ENCODE measurements around the gene C1orf87. TPM values are rescaled to one million over a fixed set of nuclear protein-coding genes. Genes with fewer than 3 reads are reported as not detected.

C1orf87 gene
- total RNA-seq, 4 donors from 2014 or later = 0.40 TPM; not detected in 3

- peaks cover 0 to 5% of the 10 kb centered on the region in 2 donors for H3K9me3 ChIP-seq
- H3K27ac ChIP-seq = no peak overlapping the region
- TF ChIP-seq POLR2AphosphoS5 (IDR thresholded peaks at IDR 0.05) (no peak), POLR2A (IDR thresholded peaks at IDR 0.05) (no peak), EP300 (IDR thresholded peaks at IDR 0.05; ENCODE audit: low read depth) (no peak), CTCF (IDR thresholded peaks at IDR 0.05) (no peak)
- H3K27me3 ChIP-seq = no peaks in the 10 kb centered on the region
- no peak for DNase-seq
- no peaks in the 10 kb centered on the region for H3K4me1 ChIP-seq
- intact Hi-C loops (cut with DNase I; ENCODE audit: low total_unique reads) = no loop called here
- H3K4me3 ChIP-seq = no peak overlapping the region
- in situ Hi-C loops (cut with MboI; ENCODE audit: low pct_ligation_motif_present in 1 of 4, low pct_unique_long_range_greater_than_20kb in 1 of 4, low sequenced_read_pairs in 3 of 4) = no loop called here
- H3K36me3 ChIP-seq = no peaks in the 10 kb centered on the region
Observed at GRCh38 chr1:60044881-60045280, 28.7 kb downstream of the C1orf87 start.

GRCh38 chr1:60041783-60042182, 31.8 kb downstream of the C1orf87 start:
- TF ChIP-seq CTCF (IDR thresholded peaks at IDR 0.05) (no peak), POLR2AphosphoS5 (IDR thresholded peaks at IDR 0.05) (no peak), EP300 (IDR thresholded peaks at IDR 0.05; ENCODE audit: low read depth) (no peak), POLR2A (IDR thresholded peaks at IDR 0.05) (no peak)
- Histone ChIP-seq H3K4me1 (peaks cover 0 to 3% (median 0%) of the 10 kb centered on the region in 4 donors), H3K27ac (no peak overlapping the region), H3K27me3 (no peaks in the 10 kb centered on the region), H3K36me3 (no peaks in the 10 kb centered on the region), H3K4me3 (no peak overlapping the region), H3K9me3 (no peaks in the 10 kb centered on the region)
- intact Hi-C loops (cut with DNase I; ENCODE audit: low total_unique reads) = no loop called here
- WGBS, 2 donors (ENCODE audit: low coverage in 1 of 2) = 75 to 82% methylated on average over 2 of the region's 2 CpGs
- DNase-seq = no peak
- in situ Hi-C loops (cut with MboI; ENCODE audit: low pct_ligation_motif_present in 1 of 4, low pct_unique_long_range_greater_than_20kb in 1 of 4, low sequenced_read_pairs in 3 of 4) = no loop called here

DNA sequence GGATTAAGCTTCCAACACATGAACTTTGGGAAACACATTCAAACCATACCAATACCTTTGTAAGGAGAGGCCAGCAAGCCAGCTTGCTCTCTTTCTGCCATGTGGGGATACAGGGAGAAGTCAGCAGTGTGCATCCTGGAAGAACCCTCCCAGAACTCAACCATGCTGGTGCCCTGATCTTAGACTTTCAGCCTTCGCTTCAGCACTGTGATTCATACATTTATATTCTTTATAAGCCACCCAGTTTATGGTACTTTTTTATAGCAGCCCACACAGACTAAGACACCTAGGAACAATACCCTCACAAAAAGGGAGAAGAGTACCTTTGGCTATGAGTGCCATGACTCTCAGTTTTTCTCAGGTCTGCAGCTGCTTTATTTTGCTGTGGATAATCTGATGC, 35.9 kb downstream of the C1orf87 start:
- no peak overlapping the region for H3K4me3 ChIP-seq
- intact Hi-C loops (cut with DNase I; ENCODE audit: low total_unique reads) = no loop called here
- no peaks in the 10 kb centered on the region for H3K27me3 ChIP-seq
- DNase-seq = no peak
- in situ Hi-C loops (cut with MboI; ENCODE audit: low pct_ligation_motif_present in 1 of 4, low pct_unique_long_range_greater_than_20kb in 1 of 4, low sequenced_read_pairs in 3 of 4) = no loop called here
- H3K9me3 ChIP-seq = no peaks in the 10 kb centered on the region
- WGBS, 2 donors (ENCODE audit: low coverage in 1 of 2) = 45% methylated on average over 1 of the region's 1 CpG; no CpG with 5 or more reads in 1 of the 2 donors
- no peak overlapping the region for H3K27ac ChIP-seq
- peaks cover 0 to 27% (median 5%) of the 10 kb centered on the region in 4 donors for H3K4me1 ChIP-seq
- no peaks in the 10 kb centered on the region for H3K36me3 ChIP-seq
- TF ChIP-seq EP300 (IDR thresholded peaks at IDR 0.05; ENCODE audit: low read depth) (no peak), POLR2A (IDR thresholded peaks at IDR 0.05) (no peak), CTCF (IDR thresholded peaks at IDR 0.05) (no peak), POLR2AphosphoS5 (IDR thresholded peaks at IDR 0.05) (no peak)

DNA sequence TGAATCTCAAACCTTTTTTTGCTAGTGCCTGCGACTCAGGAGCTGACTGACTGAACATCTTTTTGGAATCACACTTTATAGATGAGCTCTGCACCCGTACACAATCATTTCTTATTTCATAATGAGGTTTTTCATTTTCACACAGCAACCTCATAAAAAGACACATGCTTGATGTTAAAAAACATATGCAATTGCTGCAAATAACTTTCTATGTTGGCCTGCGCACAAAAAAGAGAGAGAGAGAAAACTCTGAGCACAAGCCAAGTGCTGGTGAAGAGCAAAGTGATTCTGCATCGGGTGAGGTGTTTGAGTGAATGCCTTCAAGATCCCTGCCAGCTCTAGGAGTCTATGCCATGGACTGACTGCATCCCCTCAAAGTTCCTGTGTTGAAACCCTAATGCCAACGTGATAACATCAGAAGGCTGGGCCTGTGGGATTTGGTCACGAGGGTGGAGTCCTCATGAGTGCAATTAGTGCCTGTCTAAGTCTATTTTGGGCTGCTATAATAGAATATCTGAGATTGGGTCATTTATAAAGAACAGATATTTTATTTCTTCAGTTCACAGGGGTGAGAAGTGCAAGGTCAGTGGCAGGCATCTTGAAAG, 36.6 kb downstream of the C1orf87 start:
- WGBS, 2 donors (ENCODE audit: low coverage in 1 of 2) = 76 to 82% methylated on average over 4 to 6 of the region's 6 CpGs
- no peak for DNase-seq
- Histone ChIP-seq H3K27ac (no peak overlapping the region), H3K4me1 (peaks cover 0 to 27% (median 5%) of the 10 kb centered on the region in 4 donors), H3K36me3 (no peaks in the 10 kb centered on the region), H3K27me3 (no peaks in the 10 kb centered on the region), H3K9me3 (no peaks in the 10 kb centered on the region), H3K4me3 (no peak overlapping the region)
- in situ Hi-C loops (cut with MboI; ENCODE audit: low pct_ligation_motif_present in 1 of 4, low pct_unique_long_range_greater_than_20kb in 1 of 4, low sequenced_read_pairs in 3 of 4) = no loop called here
- TF ChIP-seq CTCF (IDR thresholded peaks at IDR 0.05) = no peak
- TF ChIP-seq POLR2AphosphoS5 (IDR thresholded peaks at IDR 0.05) = no peak
- no peak for TF ChIP-seq POLR2A (IDR thresholded peaks at IDR 0.05)
- no peak for TF ChIP-seq EP300 (IDR thresholded peaks at IDR 0.05; ENCODE audit: low read depth)
- intact Hi-C loops (cut with DNase I; ENCODE audit: low total_unique reads) = no loop called here

All from transverse colon (tissue), 4 donors.